PC-3 (cell line): Measurements from ENCODE around the gene HDAC4. TPM values are rescaled to one million over a fixed set of nuclear protein-coding genes. Genes with fewer than 3 reads are reported as not detected.

Experiments
- ATAC-seq: fragments of 200-7000 bp; cut with Tn5 transposase; 2 replicates; pipeline ENCODE4 v1.9.1; 2020; ENCODE audit warnings: mild to moderate bottlenecking, moderate library complexity
- BruUV-seq: library from RNA; stranded (reverse); fragments of 400-500 nt; replicated peaks from 2 replicates; lab custom pipeline; 2021; lab: Mats Ljungman, UMichigan
- CTCF ChIA-PET: fragments of 300-600 bp; sonication (Branson Sonifier 250); formaldehyde crosslinking; loops from one replicate; lab custom pipeline; 2022; ENCODE audit warnings: antibody characterized with exemption; lab: Charles Lee
- POLR2A ChIA-PET: fragments of 300-600 bp; sonication (Branson Sonifier 250); formaldehyde crosslinking; loops from one replicate; lab custom pipeline; 2022; ENCODE audit warnings: antibody characterized with exemption; ENCODE audit not compliant: unreplicated experiment; lab: Charles Lee
- DNase-seq: peaks from one replicate; pipeline ENCODE4 v3.0.0-alpha.2; 2015
- H2AFZ ChIP-seq: fragments of 300-600 bp; sonication (generic); 2 replicates; pipeline ENCODE4 v1.6.0; 2016; ENCODE audit warnings: antibody characterized with exemption, low read length
- H3F3A ChIP-seq: fragments of 300-600 bp; sonication (generic); one replicate; pipeline ENCODE4 v1.6.0; 2017; ENCODE audit warnings: antibody characterized with exemption, low read length, control low read depth, mild to moderate bottlenecking; ENCODE audit not compliant: unreplicated experiment
- H3K27ac ChIP-seq: fragments of 300-600 bp; sonication (generic); 2 replicates; pipeline ENCODE4 v1.5.1; 2016; ENCODE audit warnings: mild to moderate bottlenecking, low read length
- H3K27me3 ChIP-seq: fragments of 300-600 bp; sonication (generic); 2 replicates; pipeline ENCODE4 v1.6.1; 2016; ENCODE audit warnings: low read length, mixed read lengths
- H3K36me3 ChIP-seq: fragments of 300-600 bp; sonication (generic); 2 replicates; pipeline ENCODE4 v1.6.1; 2016; ENCODE audit warnings: low read depth, mixed run types, low read length, mixed read lengths
- H3K4me1 ChIP-seq: fragments of 300-600 bp; sonication (generic); 2 replicates; pipeline ENCODE4 v1.5.1; 2016; ENCODE audit warnings: low read length; ENCODE audit not compliant: insufficient read depth
- H3K4me2 ChIP-seq: fragments of 300-600 bp; sonication (generic); 2 replicates; pipeline ENCODE4 v1.6.0; 2016; ENCODE audit warnings: low read length
- H3K4me3 ChIP-seq: fragments of 300-600 bp; sonication (generic); 2 replicates; pipeline ENCODE4 v1.5.1; 2016; ENCODE audit warnings: mild to moderate bottlenecking, low read length, mixed read lengths
- H3K79me2 ChIP-seq: fragments of 300-600 bp; sonication (generic); 2 replicates; pipeline ENCODE4 v1.6.1; 2017; ENCODE audit warnings: low read length, mixed read lengths
- H3K9ac ChIP-seq: fragments of 300-600 bp; sonication (generic); 2 replicates; pipeline ENCODE4 v1.6.0; 2016; ENCODE audit warnings: mild to moderate bottlenecking, low read length
- H3K9me2 ChIP-seq: fragments of 300-600 bp; sonication (generic); replicated peaks from 2 replicates; pipeline ENCODE4 v1.6.1; 2016; ENCODE audit warnings: mixed run types, low read length, mixed read lengths
- H3K9me3 ChIP-seq: fragments of 300-600 bp; sonication (generic); 2 replicates; pipeline ENCODE4 v1.6.1; 2016; ENCODE audit warnings: low read length, mixed read lengths
- H4K20me1 ChIP-seq: fragments of 300-600 bp; sonication (generic); 2 replicates; pipeline ENCODE4 v1.6.1; 2016; ENCODE audit warnings: low read length, mixed read lengths
- CTCF ChIP-seq: fragments of 300-600 bp; sonication (generic); conservative IDR thresholded peaks from 2 replicates; pipeline ENCODE4 v1.5.1; 2017; ENCODE audit warnings: antibody characterized with exemption, low read depth, mild to moderate bottlenecking, low read length
- EZH2 ChIP-seq: fragments of 300-600 bp; sonication (generic); IDR thresholded peaks from one replicate; pipeline ENCODE4 v1.6.1; 2017; ENCODE audit warnings: antibody characterized with exemption, mild to moderate bottlenecking, low read length; ENCODE audit not compliant: unreplicated experiment
- EZH2phosphoT487 ChIP-seq: fragments of 300-600 bp; sonication (generic); IDR thresholded peaks from 2 replicates; pipeline ENCODE4 v1.6.1; 2018; ENCODE audit warnings: mild to moderate bottlenecking, antibody characterized with exemption, low read length, borderline replicate concordance
- intact Hi-C: fragments of 100-400 bp; cut with micrococcal nuclease; formaldehyde crosslinking; loops from 2 replicates; pipeline ENCODE4 v1.9.0; 2023
- total RNA-seq: library from RNA; depleted of rRNA; stranded (reverse); fragments of >200 nt; gene quantifications from 2 replicates; pipeline ENCODE4 v1.2.3, GENCODE V29; 2014

Gene HDAC4
- total RNA-seq, 1 experiment from 2014 or later: 8.5 TPM

GRCh38 chr2:239044336-239044735 is 356.5 kb downstream of the HDAC4 start:
- Histone ChIP-seq H4K20me1 (no peaks in the 10 kb centered on the region), H3F3A (no peaks in the 10 kb centered on the region), H3K4me3 (no peak overlapping the region), H3K79me2 (no peaks in the 10 kb centered on the region), H3K27ac (no peak overlapping the region), H3K9me3 (no peaks in the 10 kb centered on the region), H3K27me3 (no peaks in the 10 kb centered on the region), H3K4me2 (no peak overlapping the region), H2AFZ (no peak overlapping the region), H3K9ac (no peak overlapping the region), H3K4me1 (no peaks in the 10 kb centered on the region), H3K36me3 (no peaks in the 10 kb centered on the region), H3K9me2 (no peaks in the 10 kb centered on the region)
- intact Hi-C loops: no loop called here
- ChIA-PET POLR2A (interaction anchor here (0.5 kb wide), 1 partner anchor 357 kb away, joined by 3 read pairs; the partner anchor contains the start of gene HDAC4), CTCF (no interaction called here)
- DNase-seq (no peak), ATAC-seq (no peak)
- BruUV-seq: no TSS peak
- TF ChIP-seq CTCF (no peak), EZH2phosphoT487 (no peak), EZH2 (no peak)

GRCh38 chr2:239043326-239043725 is 357.5 kb downstream of the HDAC4 start:
- Histone ChIP-seq H3K9ac (no peak overlapping the region), H3K27ac (no peak overlapping the region), H3K9me3 (no peaks in the 10 kb centered on the region), H3K27me3 (no peaks in the 10 kb centered on the region), H3K36me3 (no peaks in the 10 kb centered on the region), H4K20me1 (no peaks in the 10 kb centered on the region), H2AFZ (no peak overlapping the region), H3F3A (no peaks in the 10 kb centered on the region), H3K4me1 (no peaks in the 10 kb centered on the region), H3K79me2 (no peaks in the 10 kb centered on the region), H3K4me3 (no peak overlapping the region), H3K4me2 (no peak overlapping the region), H3K9me2 (no peaks in the 10 kb centered on the region)
- DNase-seq: no peak
- no peak for ATAC-seq
- CTCF ChIA-PET: no interaction called here
- POLR2A ChIA-PET: no interaction called here
- intact Hi-C loops: no loop called here
- BruUV-seq: no TSS peak
- no peak for TF ChIP-seq EZH2
- no peak for TF ChIP-seq EZH2phosphoT487
- no peak for TF ChIP-seq CTCF

GRCh38 chr2:239042551-239043320 is 358.1 kb downstream of the HDAC4 start:
- TF ChIP-seq CTCF: no peak
- TF ChIP-seq EZH2: no peak
- no peak for TF ChIP-seq EZH2phosphoT487
- DNase-seq (no peak), ATAC-seq (no peak)
- BruUV-seq: no TSS peak
- Histone ChIP-seq H3K9me3 (no peaks in the 10 kb centered on the region), H3K79me2 (no peaks in the 10 kb centered on the region), H3K9me2 (no peaks in the 10 kb centered on the region), H2AFZ (no peak overlapping the region), H4K20me1 (no peaks in the 10 kb centered on the region), H3K4me1 (no peaks in the 10 kb centered on the region), H3K4me3 (no peak overlapping the region), H3K36me3 (no peaks in the 10 kb centered on the region), H3K4me2 (no peak overlapping the region), H3K27ac (no peak overlapping the region), H3K27me3 (no peaks in the 10 kb centered on the region), H3F3A (no peaks in the 10 kb centered on the region), H3K9ac (no peak overlapping the region)
- POLR2A ChIA-PET: no interaction called here
- intact Hi-C loops: no loop called here
- CTCF ChIA-PET: no interaction called here
